Nasal cavity respiratory epithelium epithelial cell of viscerocranial mucosa (primary cell): ENCODE results near the gene PRSS35. TPM values are rescaled to one million over a fixed set of nuclear protein-coding genes. Genes with fewer than 3 reads are reported as not detected.

Source experiments
- total RNA-seq: library from RNA; depleted of rRNA; stranded (reverse); fragments of >200 nt; gene quantifications from 2 replicates; pipeline ENCODE4 v1.2.3, GENCODE V29; 2014

Gene PRSS35
- total RNA-seq = under 0.01 TPM in 1 of 2 replicates, not detected in the other

GRCh38 chr6:83511901-83512681 lies at the start of gene PRSS35:
TSS of gene PRSS35 (plus strand) at chr6:83512534. CDS start at chr6:83523442, 10,908 bp downstream.

Other genes starting within 250 kb of the PRSS35 start
- gene ME1, start 81.5 kb upstream of the PRSS35 start, total RNA-seq = 31.1 and 97.7 TPM in 2 replicates
- under 0.01 and 0.07 TPM in 2 replicates for gene SNAP91, start 196.6 kb downstream of the PRSS35 start, total RNA-seq